Activated T-cell treated with anti-CD3 and anti-CD28 coated beads, Interleukin-2, amount 50 U/mL, for 24 hours (primary cell): ENCODE measurements around the gene CRTC3.
"Not testable (repeated sequence)": the region's sequence is repeated elsewhere in the genome, so short reads cannot be mapped to it uniquely, and the experiment has no call there.

ENCODE experiments used
- DNase-seq: peaks from one replicate; pipeline ENCODE4 v3.0.0-alpha.2; 2020
- H3K27ac Mint-ChIP-seq: 2 replicates; pipeline ENCODE4 v1.8.0; 2020; ENCODE audit warnings: mild to moderate bottlenecking, mixed read lengths
- H3K27me3 Mint-ChIP-seq: 2 replicates; pipeline ENCODE4 v1.8.0; 2020; ENCODE audit warnings: mixed read lengths
- H3K36me3 Mint-ChIP-seq: 2 replicates; pipeline ENCODE4 v1.8.0; 2020; ENCODE audit warnings: low read depth, mixed read lengths
- H3K4me1 Mint-ChIP-seq: 2 replicates; pipeline ENCODE4 v1.8.0; 2020; ENCODE audit warnings: low read depth, mixed read lengths
- H3K4me3 Mint-ChIP-seq: 2 replicates; pipeline ENCODE4 v1.8.0; 2020; ENCODE audit warnings: mild to moderate bottlenecking, moderate library complexity, mixed read lengths
- H3K9me3 Mint-ChIP-seq: 2 replicates; pipeline ENCODE4 v1.8.0; 2020; ENCODE audit warnings: mixed read lengths

The CRTC3 gene

GRCh38 chr15:90625037-90625436 lies 95.3 kb downstream of the CRTC3 start:
- Mint-ChIP-seq H3K9me3 (no peaks in the 10 kb centered on the region), H3K36me3 (peaks cover 48% of the 10 kb centered on the region), H3K27me3 (no peaks in the 10 kb centered on the region), H3K4me1 (peaks cover 9% of the 10 kb centered on the region), H3K27ac (no peak overlapping the region), H3K4me3 (no peak overlapping the region)
- DNase-seq, result no peak

GRCh38 chr15:90629217-90629616 lies 99.5 kb downstream of the CRTC3 start:
- no peak for DNase-seq
- peaks cover 9% of the 10 kb centered on the region for H3K4me1 Mint-ChIP-seq
- H3K36me3 Mint-ChIP-seq, result peaks cover 74% of the 10 kb centered on the region
- H3K4me3 Mint-ChIP-seq, result no peak overlapping the region
- H3K27me3 Mint-ChIP-seq, result no peaks in the 10 kb centered on the region
- H3K9me3 Mint-ChIP-seq, result no peaks in the 10 kb centered on the region
- peak overlapping the region; percentile 4 for H3K27ac Mint-ChIP-seq

GRCh38 chr15:90633360-90633759 lies 103.6 kb downstream of the CRTC3 start:
- H3K4me3 Mint-ChIP-seq, result no peak overlapping the region
- DNase-seq, result no peak
- H3K27ac Mint-ChIP-seq, result peak overlapping the region; percentile 74
- no peaks in the 10 kb centered on the region for H3K9me3 Mint-ChIP-seq
- H3K4me1 Mint-ChIP-seq, result peaks cover 9% of the 10 kb centered on the region
- H3K27me3 Mint-ChIP-seq, result no peaks in the 10 kb centered on the region
- H3K36me3 Mint-ChIP-seq, result peaks cover 79% of the 10 kb centered on the region

- H3K36me3 Mint-ChIP-seq, result peaks cover 73% of the 10 kb centered on the region
- not testable (repeated sequence) for H3K9me3 Mint-ChIP-seq, H3K27ac Mint-ChIP-seq, DNase-seq, H3K4me1 Mint-ChIP-seq, H3K4me3 Mint-ChIP-seq, H3K27me3 Mint-ChIP-seq
Observed at GRCh38 chr15:90636993-90637392, 107.3 kb downstream of the CRTC3 start.

GRCh38 chr15:90637693-90638092 lies 108.0 kb downstream of the CRTC3 start:
- H3K36me3 Mint-ChIP-seq, result peaks cover 75% of the 10 kb centered on the region

GRCh38 chr15:90638201-90638691 lies 108.5 kb downstream of the CRTC3 start:
- Mint-ChIP-seq H3K27me3 (no peaks in the 10 kb centered on the region), H3K36me3 (peaks cover 75% of the 10 kb centered on the region), H3K4me3 (no peak overlapping the region), H3K9me3 (no peaks in the 10 kb centered on the region), H3K4me1 (peaks cover 5% of the 10 kb centered on the region), H3K27ac (peak overlapping the region; percentile 63)
- no peak for DNase-seq

More at GRCh38 chr15:90637693-90638092, 108.0 kb downstream of the CRTC3 start:
- H3K4me1 Mint-ChIP-seq, result peaks cover 9% of the 10 kb centered on the region
- no peak for DNase-seq
- no peaks in the 10 kb centered on the region for H3K9me3 Mint-ChIP-seq
- H3K27me3 Mint-ChIP-seq, result no peaks in the 10 kb centered on the region
- H3K4me3 Mint-ChIP-seq, result no peak overlapping the region
- no peak overlapping the region for H3K27ac Mint-ChIP-seq

- no peaks in the 10 kb centered on the region for H3K27me3 Mint-ChIP-seq
- peaks cover 73% of the 10 kb centered on the region for H3K36me3 Mint-ChIP-seq
- H3K9me3 Mint-ChIP-seq, result no peaks in the 10 kb centered on the region
- no peak for DNase-seq
- H3K4me3 Mint-ChIP-seq, result no peak overlapping the region
- H3K27ac Mint-ChIP-seq, result peak overlapping the region; percentile 63
- H3K4me1 Mint-ChIP-seq, result no peaks in the 10 kb centered on the region
Observed at GRCh38 chr15:90638963-90639362, 109.2 kb downstream of the CRTC3 start.

GRCh38 chr15:90640862-90641261 lies 111.1 kb downstream of the CRTC3 start:
- H3K4me1 Mint-ChIP-seq, result no peaks in the 10 kb centered on the region
- no peak for DNase-seq
- H3K9me3 Mint-ChIP-seq, result no peaks in the 10 kb centered on the region
- H3K27me3 Mint-ChIP-seq, result no peaks in the 10 kb centered on the region
- H3K27ac Mint-ChIP-seq, result peak overlapping the region; percentile 18
- H3K36me3 Mint-ChIP-seq, result peaks cover 61% of the 10 kb centered on the region
- H3K4me3 Mint-ChIP-seq, result no peak overlapping the region

GRCh38 chr15:90641581-90642463 lies 112.1 kb downstream of the CRTC3 start:
- no peaks in the 10 kb centered on the region for H3K4me1 Mint-ChIP-seq
- H3K36me3 Mint-ChIP-seq, result peaks cover 59% of the 10 kb centered on the region
- DNase-seq, result no peak
- no peaks in the 10 kb centered on the region for H3K27me3 Mint-ChIP-seq
- H3K9me3 Mint-ChIP-seq, result no peaks in the 10 kb centered on the region
- H3K27ac Mint-ChIP-seq, result peak overlapping the region; percentile 52
- no peak overlapping the region for H3K4me3 Mint-ChIP-seq

GRCh38 chr15:90642464-90643300 lies 113.0 kb downstream of the CRTC3 start:
- no peak for DNase-seq
- H3K4me3 Mint-ChIP-seq, result no peak overlapping the region
- peaks cover under 1% of the 10 kb centered on the region for H3K4me1 Mint-ChIP-seq
- peak overlapping the region; percentile 44 for H3K27ac Mint-ChIP-seq
- peaks cover 56% of the 10 kb centered on the region for H3K36me3 Mint-ChIP-seq
- H3K27me3 Mint-ChIP-seq, result no peaks in the 10 kb centered on the region
- no peaks in the 10 kb centered on the region for H3K9me3 Mint-ChIP-seq

GRCh38 chr15:90643301-90643632 lies 113.5 kb downstream of the CRTC3 start:
- Mint-ChIP-seq H3K36me3 (peaks cover 50% of the 10 kb centered on the region), H3K9me3 (no peaks in the 10 kb centered on the region), H3K27me3 (no peaks in the 10 kb centered on the region), H3K4me3 (no peak overlapping the region), H3K4me1 (peaks cover 5% of the 10 kb centered on the region), H3K27ac (no peak overlapping the region)
- DNase-seq, result no peak

GRCh38 chr15:90644526-90644925 lies 114.8 kb downstream of the CRTC3 start:
- Mint-ChIP-seq H3K4me3 (no peak overlapping the region), H3K9me3 (no peaks in the 10 kb centered on the region), H3K27ac (no peak overlapping the region), H3K36me3 (peaks cover 42% of the 10 kb centered on the region), H3K4me1 (peaks cover 17% of the 10 kb centered on the region), H3K27me3 (no peaks in the 10 kb centered on the region)
- no peak for DNase-seq

- H3K9me3 Mint-ChIP-seq, result no peaks in the 10 kb centered on the region
- peak overlapping the region; percentile 52 for H3K27ac Mint-ChIP-seq
- H3K4me3 Mint-ChIP-seq, result no peak overlapping the region
- peaks cover 40% of the 10 kb centered on the region for H3K36me3 Mint-ChIP-seq
- no peaks in the 10 kb centered on the region for H3K27me3 Mint-ChIP-seq
- H3K4me1 Mint-ChIP-seq, result peaks cover 23% of the 10 kb centered on the region
- no peak for DNase-seq
Observed at GRCh38 chr15:90644952-90645725, 115.4 kb downstream of the CRTC3 start.

- Mint-ChIP-seq H3K27me3 (no peaks in the 10 kb centered on the region), H3K4me3 (no peak overlapping the region), H3K4me1 (peaks cover 29% of the 10 kb centered on the region), H3K9me3 (no peaks in the 10 kb centered on the region), H3K27ac (peak overlapping the region; percentile 52), H3K36me3 (peaks cover 31% of the 10 kb centered on the region)
- DNase-seq, result no peak
Observed at GRCh38 chr15:90645873-90646575, 116.3 kb downstream of the CRTC3 start.
